SK-N-MC (cell line): ENCODE measurements around the gene PTEN.
"Not testable (repeated sequence)": the region's sequence is repeated elsewhere in the genome, so short reads cannot be mapped to it uniquely, and the experiment has no call there.

ENCODE experiments used
- EZH2 ChIP-seq: fragments of 200-600 bp; sonication (generic); IDR thresholded peaks from one replicate; pipeline ENCODE4 v1.6.1; 2017; ENCODE audit warnings: antibody characterized with exemption
- POLR2AphosphoS5 ChIP-seq: IDR thresholded peaks from 2 replicates; pipeline ENCODE4 v1.6.1; 2012; ENCODE audit warnings: mild to moderate bottlenecking, low read depth, low read length, borderline replicate concordance

DNA sequence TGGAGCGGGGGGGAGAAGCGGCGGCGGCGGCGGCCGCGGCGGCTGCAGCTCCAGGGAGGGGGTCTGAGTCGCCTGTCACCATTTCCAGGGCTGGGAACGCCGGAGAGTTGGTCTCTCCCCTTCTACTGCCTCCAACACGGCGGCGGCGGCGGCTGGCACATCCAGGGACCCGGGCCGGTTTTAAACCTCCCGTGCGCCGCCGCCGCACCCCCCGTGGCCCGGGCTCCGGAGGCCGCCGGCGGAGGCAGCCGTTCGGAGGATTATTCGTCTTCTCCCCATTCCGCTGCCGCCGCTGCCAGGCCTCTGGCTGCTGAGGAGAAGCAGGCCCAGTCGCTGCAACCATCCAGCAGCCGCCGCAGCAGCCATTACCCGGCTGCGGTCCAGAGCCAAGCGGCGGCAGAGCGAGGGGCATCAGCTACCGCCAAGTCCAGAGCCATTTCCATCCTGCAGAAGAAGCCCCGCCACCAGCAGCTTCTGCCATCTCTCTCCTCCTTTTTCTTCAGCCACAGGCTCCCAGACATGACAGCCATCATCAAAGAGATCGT, 598 bp downstream of the PTEN start:
- TF ChIP-seq EZH2, POLR2AphosphoS5: not testable (repeated sequence)
